B cell (primary cell): ENCODE data around the gene NDUFV3.

Source experiments
- CTCF ChIP-seq: fragments of 200-600 bp; IDR thresholded peaks from one replicate; pipeline ENCODE4 v1.8.0; 2022; ENCODE audit warnings: antibody characterized with exemption, mild to moderate bottlenecking
- EZH2 ChIP-seq: IDR thresholded peaks from 2 replicates; pipeline ENCODE4 v1.6.1; 2012; ENCODE audit warnings: borderline replicate concordance, low read depth, mild to moderate bottlenecking, moderate library complexity, low read length; ENCODE audit not compliant: insufficient read depth, poor library complexity, severe bottlenecking

- TF ChIP-seq CTCF: no peak
- TF ChIP-seq EZH2: no peak
Measured at GRCh38 chr21:42906233-42906632, 13.1 kb downstream of the NDUFV3 start.
